Activated CD8-positive, alpha-beta T cell treated with anti-CD3 and anti-CD28 coated beads, Interleukin-2, amount 10 ng/mL, durations not matched to agents 7 days and 5 days (primary cell): ENCODE data around the gene SLIT3. TPM values are rescaled to one million over a fixed set of nuclear protein-coding genes. Genes with fewer than 3 reads are reported as not detected.

ENCODE experiments used
- ATAC-seq: fragments of 150-1000 bp; cut with Tn5 transposase; one replicate; pipeline ENCODE4 v1.10.0; 2021; ENCODE audit warnings: moderate library complexity
- CTCF ChIA-PET: fragments of 350-600 bp; sonication (Branson Sonifier 250); formaldehyde crosslinking; loops from one replicate; lab custom pipeline; 2021; ENCODE audit warnings: antibody characterized with exemption; lab: Charles Lee
- POLR2A ChIA-PET: fragments of 350-600 bp; sonication (Branson Sonifier 250); formaldehyde crosslinking; loops from one replicate; lab custom pipeline; 2021; ENCODE audit warnings: antibody characterized with exemption; lab: Charles Lee
- DNase-seq: peaks from one replicate; pipeline ENCODE4 v3.0.0-alpha.2; 2020
- H3K27ac Mint-ChIP-seq: one replicate; pipeline ENCODE4 v1.8.0; 2021; ENCODE audit warnings: mild to moderate bottlenecking, mixed read lengths
- H3K27me3 Mint-ChIP-seq: one replicate; pipeline ENCODE4 v1.8.0; 2021; ENCODE audit warnings: low read depth, mixed read lengths
- H3K36me3 Mint-ChIP-seq: one replicate; pipeline ENCODE4 v1.8.0; 2021; ENCODE audit warnings: low read depth, mixed read lengths
- H3K4me1 Mint-ChIP-seq: one replicate; pipeline ENCODE4 v1.8.0; 2021; ENCODE audit warnings: low read depth, mixed read lengths
- H3K4me3 Mint-ChIP-seq: one replicate; pipeline ENCODE4 v1.8.0; 2021; ENCODE audit warnings: mild to moderate bottlenecking, mixed read lengths
- H3K9me3 Mint-ChIP-seq: one replicate; pipeline ENCODE4 v1.8.0; 2022; ENCODE audit warnings: mixed read lengths; ENCODE audit not compliant: insufficient read depth
- total RNA-seq, 2 experiments: library from RNA; stranded (reverse); gene quantifications; one replicate each; pipeline ENCODE4 v1.2.3, GENCODE V29; 2021

Gene SLIT3
- total RNA-seq, 2 experiments from 2014 or later, result not detected

DNA sequence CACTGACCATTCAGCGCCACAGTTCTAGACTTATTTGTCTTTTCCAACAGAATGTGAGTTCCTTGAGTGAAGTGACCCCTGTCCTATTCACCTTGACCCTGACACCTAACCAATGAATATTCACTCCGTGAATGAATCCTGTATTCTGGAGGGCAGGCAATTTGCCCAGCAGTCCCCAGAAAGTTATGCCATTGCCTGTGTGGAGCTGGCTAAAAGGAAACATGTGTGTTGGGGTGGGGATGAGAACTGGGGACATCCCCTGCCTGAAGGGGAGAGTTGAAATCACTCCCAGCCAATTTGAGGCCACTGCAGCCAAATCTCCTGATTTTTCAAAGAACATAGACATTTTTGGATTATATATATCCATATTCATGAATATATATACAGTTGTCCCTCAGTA, 199.0 kb downstream of the SLIT3 start:
- DNase-seq (no peak), ATAC-seq (no peak)
- POLR2A ChIA-PET, result no interaction called here

GRCh38 chr5:169100735-169101075, 200.2 kb downstream of the SLIT3 start:
- Mint-ChIP-seq H3K4me1 (no peaks in the 10 kb centered on the region), H3K9me3 (no peaks in the 10 kb centered on the region), H3K4me3 (no peak overlapping the region), H3K36me3 (no peaks in the 10 kb centered on the region), H3K27me3 (no peaks in the 10 kb centered on the region), H3K27ac (no peak overlapping the region)
- ATAC-seq (no peak), DNase-seq (no peak)
- CTCF ChIA-PET, result no interaction called here
- POLR2A ChIA-PET, result no interaction called here

More for the DNA sequence above, 199.0 kb downstream of the SLIT3 start:
- Mint-ChIP-seq H3K9me3 (no peaks in the 10 kb centered on the region), H3K27ac (no peak overlapping the region), H3K4me3 (no peak overlapping the region), H3K4me1 (no peaks in the 10 kb centered on the region), H3K27me3 (no peaks in the 10 kb centered on the region), H3K36me3 (no peaks in the 10 kb centered on the region)
- CTCF ChIA-PET, result no interaction called here

GRCh38 chr5:169099801-169100734, 200.9 kb downstream of the SLIT3 start:
- Mint-ChIP-seq H3K27ac (no peak overlapping the region), H3K4me1 (no peaks in the 10 kb centered on the region), H3K9me3 (no peaks in the 10 kb centered on the region), H3K36me3 (no peaks in the 10 kb centered on the region), H3K27me3 (no peaks in the 10 kb centered on the region), H3K4me3 (no peak overlapping the region)
- CTCF ChIA-PET, result no interaction called here
- ATAC-seq, result no peak
- POLR2A ChIA-PET, result no interaction called here
- no peak for DNase-seq

- H3K36me3 Mint-ChIP-seq, result no peaks in the 10 kb centered on the region
- no peaks in the 10 kb centered on the region for H3K9me3 Mint-ChIP-seq
- no peak overlapping the region for H3K4me3 Mint-ChIP-seq
- H3K4me1 Mint-ChIP-seq, result no peaks in the 10 kb centered on the region
- ChIA-PET POLR2A (no interaction called here), CTCF (no interaction called here)
- no peaks in the 10 kb centered on the region for H3K27me3 Mint-ChIP-seq
- ATAC-seq, result no peak
- H3K27ac Mint-ChIP-seq, result no peak overlapping the region
- no peak for DNase-seq
These were observed 202.4 kb downstream of the SLIT3 start for GRCh38 chr5:169098331-169099121.

DNA sequence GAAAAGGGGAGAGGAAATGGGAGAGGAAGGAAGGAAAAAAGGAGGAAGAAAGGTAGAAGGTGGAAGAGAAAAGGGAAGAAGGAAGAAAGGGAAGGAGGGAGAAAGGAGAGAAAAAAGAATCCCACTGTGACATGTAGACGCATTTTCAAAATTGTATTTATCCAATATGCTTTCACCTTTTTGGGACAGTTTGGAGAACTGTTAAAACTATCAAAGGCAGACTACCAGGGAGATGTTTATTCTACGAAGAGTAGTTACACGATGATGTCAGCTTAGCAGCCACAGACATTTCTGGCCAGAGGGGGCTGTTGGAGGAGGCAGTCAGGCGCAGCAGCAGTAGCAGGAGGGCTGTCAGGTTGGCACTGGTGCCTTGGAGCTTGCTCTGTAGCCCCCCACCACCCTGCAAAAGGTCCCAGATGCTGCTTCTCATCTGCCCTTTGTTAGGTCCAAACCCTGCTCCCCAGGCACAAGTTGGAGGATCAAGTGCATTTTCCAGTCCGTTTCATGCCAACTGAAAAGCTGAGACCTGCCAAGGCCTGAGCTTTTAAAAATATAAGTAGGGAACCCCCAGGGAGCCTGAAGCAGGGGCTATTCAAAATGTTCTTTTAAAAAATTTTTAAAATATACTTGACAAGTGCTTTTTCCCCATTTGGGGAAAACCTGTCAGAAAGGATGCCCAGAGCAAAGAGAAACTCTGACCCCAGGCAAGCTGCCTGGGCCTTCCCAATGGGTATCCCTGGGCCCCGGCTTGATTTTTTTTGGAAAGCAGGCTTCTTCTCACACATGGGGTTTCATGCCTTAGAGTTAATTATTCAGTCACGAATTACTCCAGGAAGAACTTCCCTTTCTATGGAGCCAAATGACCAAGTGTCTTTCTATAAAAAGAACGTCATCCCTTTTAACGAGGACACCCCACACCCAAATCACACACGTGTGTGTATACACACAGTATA, 203.3 kb downstream of the SLIT3 start:
- Mint-ChIP-seq H3K4me1 (no peaks in the 10 kb centered on the region), H3K27ac (no peak overlapping the region), H3K4me3 (no peak overlapping the region), H3K36me3 (no peaks in the 10 kb centered on the region), H3K27me3 (no peaks in the 10 kb centered on the region), H3K9me3 (no peaks in the 10 kb centered on the region)
- ATAC-seq (no peak), DNase-seq (no peak)
- CTCF ChIA-PET, result no interaction called here
- POLR2A ChIA-PET, result no interaction called here

DNA sequence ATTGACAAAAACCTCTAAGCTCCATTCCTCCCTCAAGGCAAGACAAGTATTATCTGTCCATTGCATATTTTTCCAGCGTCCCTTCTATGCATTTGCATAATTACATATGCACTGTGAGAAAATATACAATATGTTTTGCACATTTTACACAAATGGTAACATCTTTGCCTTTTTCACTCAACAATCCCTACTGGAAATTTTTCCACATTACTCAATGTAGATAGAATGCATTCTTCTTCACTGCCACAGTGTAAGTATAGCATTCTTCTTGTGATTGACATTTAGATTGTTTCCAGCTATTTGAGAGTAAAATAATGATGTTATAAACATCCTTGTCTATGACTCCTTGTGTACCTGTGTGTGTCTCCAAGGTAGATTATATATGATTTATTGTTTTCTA, 205.0 kb downstream of the SLIT3 start:
- CTCF ChIA-PET, result no interaction called here
- ATAC-seq (no peak), DNase-seq (no peak)
- no peaks in the 10 kb centered on the region for H3K4me1 Mint-ChIP-seq
- H3K4me3 Mint-ChIP-seq, result no peak overlapping the region
- no peaks in the 10 kb centered on the region for H3K36me3 Mint-ChIP-seq
- no peaks in the 10 kb centered on the region for H3K9me3 Mint-ChIP-seq
- POLR2A ChIA-PET, result no interaction called here
- H3K27ac Mint-ChIP-seq, result no peak overlapping the region
- no peaks in the 10 kb centered on the region for H3K27me3 Mint-ChIP-seq

GRCh38 chr5:169095410-169095960, 205.5 kb downstream of the SLIT3 start:
- no peak overlapping the region for H3K4me3 Mint-ChIP-seq

GRCh38 chr5:169094586-169095409, 206.1 kb downstream of the SLIT3 start:
- H3K36me3 Mint-ChIP-seq, result no peaks in the 10 kb centered on the region
- H3K27me3 Mint-ChIP-seq, result no peaks in the 10 kb centered on the region
- no peak overlapping the region for H3K27ac Mint-ChIP-seq
- ChIA-PET POLR2A (no interaction called here), CTCF (no interaction called here)
- H3K9me3 Mint-ChIP-seq, result no peaks in the 10 kb centered on the region
- DNase-seq (no peak), ATAC-seq (no peak)
- no peaks in the 10 kb centered on the region for H3K4me1 Mint-ChIP-seq
- H3K4me3 Mint-ChIP-seq, result no peak overlapping the region

More at GRCh38 chr5:169095410-169095960, 205.5 kb downstream of the SLIT3 start:
- DNase-seq (no peak), ATAC-seq (no peak)
- ChIA-PET CTCF (no interaction called here), POLR2A (no interaction called here)
- Mint-ChIP-seq H3K4me1 (no peaks in the 10 kb centered on the region), H3K27me3 (no peaks in the 10 kb centered on the region), H3K27ac (no peak overlapping the region), H3K36me3 (no peaks in the 10 kb centered on the region), H3K9me3 (no peaks in the 10 kb centered on the region)

DNA sequence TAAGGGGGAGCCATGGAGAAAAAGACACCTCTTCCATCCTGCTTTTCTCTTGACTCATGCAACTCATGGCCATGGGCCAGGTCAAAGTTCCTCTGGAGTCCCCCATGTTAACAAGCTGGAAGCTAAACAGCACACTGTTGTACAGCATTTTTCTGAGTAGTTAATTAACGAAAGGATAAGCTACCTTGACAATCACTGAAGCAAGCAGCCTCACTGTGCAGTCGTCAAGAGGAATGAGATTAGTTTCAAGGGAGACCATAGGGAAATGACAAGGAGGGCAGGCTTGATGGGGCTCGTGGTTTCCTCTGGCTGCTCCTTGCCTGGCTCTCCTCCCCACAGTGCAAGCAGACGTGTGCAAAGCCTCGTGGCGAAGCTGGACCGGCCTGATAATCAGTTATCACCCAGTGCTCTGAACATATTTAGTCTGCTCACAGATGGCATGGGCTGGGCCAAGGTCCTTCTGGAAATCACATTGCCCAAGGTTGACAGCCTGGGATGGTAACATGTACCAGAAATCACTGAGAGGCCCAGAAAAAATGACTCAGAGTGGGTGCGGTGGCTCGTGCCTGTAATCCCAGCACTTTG, 209.5 kb downstream of the SLIT3 start:
- CTCF ChIA-PET, result no interaction called here
- ATAC-seq (no peak), DNase-seq (no peak)
- Mint-ChIP-seq H3K4me1 (no peaks in the 10 kb centered on the region), H3K9me3 (no peaks in the 10 kb centered on the region), H3K36me3 (no peaks in the 10 kb centered on the region), H3K4me3 (no peak overlapping the region), H3K27ac (no peak overlapping the region), H3K27me3 (no peaks in the 10 kb centered on the region)
- POLR2A ChIA-PET, result no interaction called here

GRCh38 chr5:169089343-169089742, 211.6 kb downstream of the SLIT3 start:
- no peaks in the 10 kb centered on the region for H3K9me3 Mint-ChIP-seq
- H3K27ac Mint-ChIP-seq, result no peak overlapping the region
- no peak for ATAC-seq
- H3K4me3 Mint-ChIP-seq, result no peak overlapping the region
- no peak for DNase-seq
- H3K27me3 Mint-ChIP-seq, result no peaks in the 10 kb centered on the region
- no peaks in the 10 kb centered on the region for H3K36me3 Mint-ChIP-seq
- CTCF ChIA-PET, result no interaction called here
- no peaks in the 10 kb centered on the region for H3K4me1 Mint-ChIP-seq
- POLR2A ChIA-PET, result no interaction called here
